Testis (tissue), 2 donors: ENCODE data around the gene DGCR8.

ENCODE experiments used
- CTCF ChIP-seq, 3 experiments: fragments of 450-650 bp in 2 of 3; fragments of 200-600 bp in 1 of 3; sonication (generic) in 1 of 3; IDR thresholded peaks; one replicate each; pipeline ENCODE4 v1.5.1; 2016 to 2019; ENCODE audit warnings: antibody characterized with exemption in 3 of 3, mild to moderate bottlenecking in 2 of 3, moderate library complexity in 1 of 3
- POLR2A ChIP-seq: fragments of 450-650 bp; IDR thresholded peaks from one replicate; pipeline ENCODE4 v1.6.1; 2017; ENCODE audit warnings: antibody characterized with exemption, mild to moderate bottlenecking, moderate library complexity

DNA sequence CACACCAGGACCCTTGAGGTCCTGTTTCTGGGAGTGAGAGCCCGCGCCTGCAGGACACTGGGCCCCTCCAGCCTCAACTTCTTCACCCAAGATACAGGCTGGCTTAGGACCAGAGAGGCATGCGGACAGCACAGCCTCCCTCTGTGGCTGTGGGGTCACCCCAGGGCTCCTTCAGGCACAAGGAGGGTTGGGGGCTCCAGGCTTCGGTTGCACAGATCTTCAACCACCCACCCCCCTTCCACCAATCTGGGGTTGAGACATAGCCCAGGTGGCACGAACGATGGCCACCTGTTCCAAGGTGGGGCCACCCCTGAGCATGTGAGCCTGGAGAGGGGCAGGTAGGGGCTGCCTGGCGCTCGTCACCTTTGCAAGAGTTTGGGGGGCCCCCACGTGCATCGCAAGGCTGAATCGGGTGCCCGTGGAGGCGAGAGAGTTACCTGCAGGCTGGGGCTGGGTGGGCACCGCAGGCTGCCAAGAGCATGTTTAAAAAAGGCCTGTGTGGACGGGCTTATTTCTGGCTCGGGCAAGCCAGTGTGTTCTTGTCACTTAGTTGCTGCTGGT is 52.7 kb downstream of the DGCR8 start:
- no peak for TF ChIP-seq CTCF (IDR thresholded peaks at IDR 0.05)
- TF ChIP-seq POLR2A = no peak
